ENCODE results near the gene SLX4IP.

The SLX4IP gene

DNA sequence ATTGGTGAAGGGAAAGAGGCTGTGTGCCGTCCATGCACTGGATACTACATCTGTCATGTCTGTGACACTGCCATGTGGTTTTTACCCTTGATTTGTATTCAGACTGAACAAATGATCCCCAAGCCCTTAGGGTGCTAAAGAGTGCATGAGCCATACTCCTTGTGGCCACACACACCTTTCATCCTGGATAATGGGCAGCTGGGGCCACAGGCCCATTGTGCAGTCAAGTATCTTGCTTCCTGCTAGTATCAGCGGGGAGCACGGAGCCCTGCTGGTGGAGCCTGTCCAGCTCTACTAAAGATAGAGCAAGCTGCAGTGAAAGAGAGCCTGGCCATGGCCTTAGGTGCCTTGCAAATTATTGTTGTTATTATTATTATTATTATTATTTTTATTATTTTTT is 75.1 kb downstream of the SLX4IP start:
- Histone ChIP-seq H3K79me2 (ENCODE audit: insufficient read depth, low read depth) (no peaks in the 10 kb centered on the region), H3K27me3 (ENCODE audit: insufficient read depth, low read depth) (no peaks in the 10 kb centered on the region), H3K27ac (no peak overlapping the region), H3K4me1 (ENCODE audit: low read depth, poor library complexity, severe bottlenecking) (peaks cover 22% of the 10 kb centered on the region), H3K36me3 (ENCODE audit: insufficient read depth) (no peaks in the 10 kb centered on the region), H3K4me3 (IDR thresholded peaks at IDR 0.05; ENCODE audit: insufficient read depth, low read depth, low read length) (no peak overlapping the region), H4K20me1 (ENCODE audit: insufficient read depth) (no peaks in the 10 kb centered on the region), H3K9ac (no peak overlapping the region), H2AFZ (ENCODE audit: low read depth) (no peak overlapping the region), H3K4me2 (no peak overlapping the region)
- TF ChIP-seq, protein P1, sequence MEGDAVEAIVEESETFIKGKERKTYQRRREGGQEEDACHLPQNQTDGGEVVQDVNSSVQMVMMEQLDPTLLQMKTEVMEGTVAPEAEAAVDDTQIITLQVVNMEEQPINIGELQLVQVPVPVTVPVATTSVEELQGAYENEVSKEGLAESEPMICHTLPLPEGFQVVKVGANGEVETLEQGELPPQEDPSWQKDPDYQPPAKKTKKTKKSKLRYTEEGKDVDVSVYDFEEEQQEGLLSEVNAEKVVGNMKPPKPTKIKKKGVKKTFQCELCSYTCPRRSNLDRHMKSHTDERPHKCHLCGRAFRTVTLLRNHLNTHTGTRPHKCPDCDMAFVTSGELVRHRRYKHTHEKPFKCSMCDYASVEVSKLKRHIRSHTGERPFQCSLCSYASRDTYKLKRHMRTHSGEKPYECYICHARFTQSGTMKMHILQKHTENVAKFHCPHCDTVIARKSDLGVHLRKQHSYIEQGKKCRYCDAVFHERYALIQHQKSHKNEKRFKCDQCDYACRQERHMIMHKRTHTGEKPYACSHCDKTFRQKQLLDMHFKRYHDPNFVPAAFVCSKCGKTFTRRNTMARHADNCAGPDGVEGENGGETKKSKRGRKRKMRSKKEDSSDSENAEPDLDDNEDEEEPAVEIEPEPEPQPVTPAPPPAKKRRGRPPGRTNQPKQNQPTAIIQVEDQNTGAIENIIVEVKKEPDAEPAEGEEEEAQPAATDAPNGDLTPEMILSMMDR (conservative IDR thresholded peaks at IDR 0.05; ENCODE audit: low read depth, low read length): no peak

DNA sequence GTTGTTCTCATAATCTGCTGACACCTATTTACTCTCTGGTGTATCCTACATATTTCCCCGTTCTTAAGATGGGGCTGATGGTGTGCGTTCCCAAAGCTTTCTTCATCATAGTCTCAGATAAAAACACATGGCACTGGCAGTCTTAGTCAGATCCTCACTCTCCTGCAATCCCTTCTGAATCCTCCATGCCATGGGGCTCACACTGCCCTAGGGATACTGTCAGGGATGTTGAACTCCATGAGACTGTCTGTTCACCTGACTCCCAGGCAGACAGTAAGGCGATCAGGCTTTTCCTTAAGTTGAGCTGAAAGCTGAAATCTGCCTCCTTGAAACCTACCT is 76.0 kb downstream of the SLX4IP start:
- peak overlapping the region; percentile 77 for H3K27ac ChIP-seq
- no peak overlapping the region for H3K4me3 ChIP-seq (IDR thresholded peaks at IDR 0.05; ENCODE audit: insufficient read depth, low read depth, low read length)
- no peaks in the 10 kb centered on the region for H4K20me1 ChIP-seq (ENCODE audit: insufficient read depth)
- no peaks in the 10 kb centered on the region for H3K36me3 ChIP-seq (ENCODE audit: insufficient read depth)
- no peaks in the 10 kb centered on the region for H3K27me3 ChIP-seq (ENCODE audit: insufficient read depth, low read depth)
- TF ChIP-seq, protein P1 (conservative IDR thresholded peaks at IDR 0.05; ENCODE audit: low read depth, low read length): no peak
- H3K79me2 ChIP-seq (ENCODE audit: insufficient read depth, low read depth): no peaks in the 10 kb centered on the region
- peaks cover 25% of the 10 kb centered on the region for H3K4me1 ChIP-seq (ENCODE audit: low read depth, poor library complexity, severe bottlenecking)
- H2AFZ ChIP-seq (ENCODE audit: low read depth): peak overlapping the region; percentile 35; the same call in 1 of the 2 replicates
- peak overlapping the region; percentile 51; the same call in 1 of the 2 replicates for H3K9ac ChIP-seq
- peak overlapping the region; percentile 44; the same call in 1 of the 2 replicates for H3K4me2 ChIP-seq

- Histone ChIP-seq H3K79me2 (ENCODE audit: insufficient read depth, low read depth) (no peaks in the 10 kb centered on the region), H4K20me1 (ENCODE audit: insufficient read depth) (no peaks in the 10 kb centered on the region), H3K27me3 (ENCODE audit: insufficient read depth, low read depth) (no peaks in the 10 kb centered on the region), H3K9ac (peak overlapping the region; percentile 51; the same call in 1 of the 2 replicates), H2AFZ (ENCODE audit: low read depth) (peak overlapping the region; percentile 35; the same call in 1 of the 2 replicates), H3K4me3 (IDR thresholded peaks at IDR 0.05; ENCODE audit: insufficient read depth, low read depth, low read length) (no peak overlapping the region), H3K4me2 (peak overlapping the region; percentile 44), H3K27ac (peak overlapping the region; percentile 77), H3K36me3 (ENCODE audit: insufficient read depth) (no peaks in the 10 kb centered on the region), H3K4me1 (ENCODE audit: low read depth, poor library complexity, severe bottlenecking) (peaks cover 29% of the 10 kb centered on the region)
- TF ChIP-seq, protein P1 (conservative IDR thresholded peaks at IDR 0.05; ENCODE audit: low read depth, low read length): no peak
Measured at GRCh38 chr20:10511509-10512251, 76.6 kb downstream of the SLX4IP start.

GRCh38 chr20:10513061-10513460 is 78.0 kb downstream of the SLX4IP start:
- Histone ChIP-seq H3K4me1 (ENCODE audit: low read depth, poor library complexity, severe bottlenecking) (peaks cover 29% of the 10 kb centered on the region), H3K4me3 (IDR thresholded peaks at IDR 0.05; ENCODE audit: insufficient read depth, low read depth, low read length) (no peak overlapping the region)
- TF ChIP-seq, protein P1 (conservative IDR thresholded peaks at IDR 0.05; ENCODE audit: low read depth, low read length): no peak

More at GRCh38 chr20:10513061-10513460, 78.0 kb downstream of the SLX4IP start:
- Histone ChIP-seq H3K36me3 (ENCODE audit: insufficient read depth) (no peaks in the 10 kb centered on the region), H2AFZ (ENCODE audit: low read depth) (no peak overlapping the region), H3K4me2 (no peak overlapping the region), H3K27ac (no peak overlapping the region), H3K27me3 (ENCODE audit: insufficient read depth, low read depth) (no peaks in the 10 kb centered on the region), H3K79me2 (ENCODE audit: insufficient read depth, low read depth) (no peaks in the 10 kb centered on the region), H4K20me1 (ENCODE audit: insufficient read depth) (no peaks in the 10 kb centered on the region), H3K9ac (no peak overlapping the region)

Measured in KMS-11 (cell line).